ENCODE measurements around the gene POP4. TPM values are rescaled to one million over a fixed set of nuclear protein-coding genes. Genes with fewer than 3 reads are reported as not detected.

POP4 gene
- total and polyA plus RNA-seq, 2 donors (not counting 3 experiments of a cell fraction or from before 2014, with no cell fraction given): 56.2 to 64.4 TPM

DNA sequence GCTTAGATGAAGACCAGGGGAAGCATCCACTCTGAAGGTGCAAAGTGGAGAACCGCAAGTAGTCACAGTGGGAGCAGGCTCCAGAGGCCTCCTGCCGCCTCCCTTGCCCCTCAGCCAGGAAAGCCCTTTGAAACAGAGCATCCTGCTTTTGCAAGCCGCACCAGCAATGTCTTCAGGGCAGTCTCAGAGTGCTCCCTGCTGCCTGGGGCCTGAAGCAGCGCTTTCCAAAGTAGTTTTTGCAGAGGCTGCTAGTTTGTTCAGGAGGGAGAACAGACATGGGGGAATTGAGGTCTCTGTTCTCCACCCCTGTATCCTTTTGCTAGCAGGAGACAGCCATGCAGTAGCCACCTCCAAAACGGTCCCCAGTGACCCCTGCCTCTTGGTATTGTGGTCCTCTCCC lies 15.8 kb upstream of the POP4 start:
- TF ChIP-seq POLR2AphosphoS5 (IDR thresholded peaks at IDR 0.05; ENCODE audit: insufficient read depth, low read depth, low read length) (no peak), POLR2A (IDR thresholded peaks at IDR 0.05; ENCODE audit: low read depth, low read length) (no peak), FOS (IDR thresholded peaks at IDR 0.05; ENCODE audit: borderline replicate concordance, insufficient read depth, low read length) (no peak), MYC (IDR thresholded peaks at IDR 0.05; ENCODE audit: low read depth, low read length) (no peak), EZH2 (IDR thresholded peaks at IDR 0.05; ENCODE audit: borderline replicate concordance, low read depth, low read length, severe bottlenecking) (no peak), JUN (IDR thresholded peaks at IDR 0.05; ENCODE audit: borderline replicate concordance, insufficient read depth, insufficient read length, low read depth) (no peak), GATA2 (IDR thresholded peaks at IDR 0.05; ENCODE audit: insufficient read depth, insufficient read length, low read depth, low read length) (no peak)
- TF ChIP-seq, protein P1, sequence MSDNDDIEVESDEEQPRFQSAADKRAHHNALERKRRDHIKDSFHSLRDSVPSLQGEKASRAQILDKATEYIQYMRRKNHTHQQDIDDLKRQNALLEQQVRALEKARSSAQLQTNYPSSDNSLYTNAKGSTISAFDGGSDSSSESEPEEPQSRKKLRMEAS (IDR thresholded peaks at IDR 0.05; ENCODE audit: insufficient read depth, insufficient read length): no peak
- TF ChIP-seq, protein P2, sequence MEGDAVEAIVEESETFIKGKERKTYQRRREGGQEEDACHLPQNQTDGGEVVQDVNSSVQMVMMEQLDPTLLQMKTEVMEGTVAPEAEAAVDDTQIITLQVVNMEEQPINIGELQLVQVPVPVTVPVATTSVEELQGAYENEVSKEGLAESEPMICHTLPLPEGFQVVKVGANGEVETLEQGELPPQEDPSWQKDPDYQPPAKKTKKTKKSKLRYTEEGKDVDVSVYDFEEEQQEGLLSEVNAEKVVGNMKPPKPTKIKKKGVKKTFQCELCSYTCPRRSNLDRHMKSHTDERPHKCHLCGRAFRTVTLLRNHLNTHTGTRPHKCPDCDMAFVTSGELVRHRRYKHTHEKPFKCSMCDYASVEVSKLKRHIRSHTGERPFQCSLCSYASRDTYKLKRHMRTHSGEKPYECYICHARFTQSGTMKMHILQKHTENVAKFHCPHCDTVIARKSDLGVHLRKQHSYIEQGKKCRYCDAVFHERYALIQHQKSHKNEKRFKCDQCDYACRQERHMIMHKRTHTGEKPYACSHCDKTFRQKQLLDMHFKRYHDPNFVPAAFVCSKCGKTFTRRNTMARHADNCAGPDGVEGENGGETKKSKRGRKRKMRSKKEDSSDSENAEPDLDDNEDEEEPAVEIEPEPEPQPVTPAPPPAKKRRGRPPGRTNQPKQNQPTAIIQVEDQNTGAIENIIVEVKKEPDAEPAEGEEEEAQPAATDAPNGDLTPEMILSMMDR (IDR thresholded peaks at IDR 0.05; ENCODE audit: extremely low read depth in 1 of 2, insufficient read depth in 1 of 2, low read depth in 1 of 2, low read length in 2 of 2): no peak
- BruUV-seq (replicated peaks): no TSS peak
- Histone ChIP-seq H3K9me3 (replicated peaks; ENCODE audit: control insufficient read depth, insufficient read depth, low read length) (no peaks in the 10 kb centered on the region), H4K20me1 (replicated peaks; ENCODE audit: control insufficient read depth, extremely low read depth, insufficient read depth, low read length) (no peaks in the 10 kb centered on the region), H3K27ac (ENCODE audit: insufficient read depth, low read depth, low read length) (no peak overlapping the region), H3K4me3 (replicated peaks in 1 of 3; ENCODE audit: insufficient read depth in 1 of 3, low read depth in 1 of 3, low read length in 3 of 3) (no peak overlapping the region), H3K27me3 (ENCODE audit: control insufficient read depth in 2 of 2, insufficient read depth in 2 of 2, low read length in 2 of 2) (no peaks in the 10 kb centered on the region), H3K79me2 (ENCODE audit: control insufficient read depth, insufficient read depth, low read length) (no peaks in the 10 kb centered on the region), H3K4me1 (ENCODE audit: control insufficient read depth, extremely low read depth, insufficient read depth, low read length) (no peaks in the 10 kb centered on the region), H3K4me2 (ENCODE audit: insufficient read depth, low read length) (no peak overlapping the region), H3K36me3 (ENCODE audit: control insufficient read depth in 2 of 2, extremely low read depth in 1 of 2, insufficient read depth in 2 of 2, low read length in 2 of 2) (no peaks in the 10 kb centered on the region), H3K9ac (replicated peaks; ENCODE audit: extremely low read depth, insufficient read depth, low read length) (no peak overlapping the region), H2AFZ (ENCODE audit: low read depth, low read length) (no peak overlapping the region), H3K9me1 (replicated peaks; ENCODE audit: control insufficient read depth, extremely low read depth, insufficient read depth, low read length) (no peaks in the 10 kb centered on the region)
- CTCF ChIA-PET: no interaction called here
- intact Hi-C loops (cut with micrococcal nuclease): no loop called here
- POLR2A ChIA-PET: no interaction called here
- FAIRE-seq: no peak
- dilution Hi-C loops (cut with MboI; ENCODE audit: extremely low pct_ligation_motif_present, low sequenced_read_pairs): no loop called here
- DNase-seq (ENCODE audit: low read depth, low spot score): no peak
